ENCODE measurements around the gene DRICH1.
"Not testable (repeated sequence)": the region's sequence is repeated elsewhere in the genome, so short reads cannot be mapped to it uniquely, and the experiment has no call there.

Gene DRICH1

DNA sequence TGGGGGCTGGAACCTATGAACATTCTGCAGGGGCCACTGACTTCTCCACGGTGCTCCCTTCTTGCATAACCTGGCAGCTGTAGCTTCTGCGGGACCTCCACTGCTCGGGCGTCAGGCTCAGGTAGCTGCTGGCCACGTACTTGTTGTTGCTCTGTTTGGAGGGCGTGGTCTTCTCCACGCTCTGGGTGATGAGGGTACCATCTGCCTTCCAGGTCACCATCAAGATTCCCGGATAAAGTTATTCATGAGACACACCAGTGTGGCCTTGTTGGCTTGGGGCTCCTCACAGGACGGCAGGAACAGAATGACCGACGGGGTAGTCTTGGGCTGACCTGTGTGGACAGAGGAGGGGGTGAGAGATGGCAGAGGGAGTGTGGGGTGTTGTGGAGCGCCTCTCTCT lies 6.5 kb upstream of the DRICH1 start:
- DNase-seq (ENCODE audit: low read depth), result no peak
- no peak overlapping the region for H3K4me3 ChIP-seq (ENCODE audit: low read length)
- TF ChIP-seq, protein P1, sequence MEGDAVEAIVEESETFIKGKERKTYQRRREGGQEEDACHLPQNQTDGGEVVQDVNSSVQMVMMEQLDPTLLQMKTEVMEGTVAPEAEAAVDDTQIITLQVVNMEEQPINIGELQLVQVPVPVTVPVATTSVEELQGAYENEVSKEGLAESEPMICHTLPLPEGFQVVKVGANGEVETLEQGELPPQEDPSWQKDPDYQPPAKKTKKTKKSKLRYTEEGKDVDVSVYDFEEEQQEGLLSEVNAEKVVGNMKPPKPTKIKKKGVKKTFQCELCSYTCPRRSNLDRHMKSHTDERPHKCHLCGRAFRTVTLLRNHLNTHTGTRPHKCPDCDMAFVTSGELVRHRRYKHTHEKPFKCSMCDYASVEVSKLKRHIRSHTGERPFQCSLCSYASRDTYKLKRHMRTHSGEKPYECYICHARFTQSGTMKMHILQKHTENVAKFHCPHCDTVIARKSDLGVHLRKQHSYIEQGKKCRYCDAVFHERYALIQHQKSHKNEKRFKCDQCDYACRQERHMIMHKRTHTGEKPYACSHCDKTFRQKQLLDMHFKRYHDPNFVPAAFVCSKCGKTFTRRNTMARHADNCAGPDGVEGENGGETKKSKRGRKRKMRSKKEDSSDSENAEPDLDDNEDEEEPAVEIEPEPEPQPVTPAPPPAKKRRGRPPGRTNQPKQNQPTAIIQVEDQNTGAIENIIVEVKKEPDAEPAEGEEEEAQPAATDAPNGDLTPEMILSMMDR (IDR thresholded peaks at IDR 0.05; ENCODE audit: insufficient read depth, low read depth, low read length, missing control alignments), result no peak

DNA sequence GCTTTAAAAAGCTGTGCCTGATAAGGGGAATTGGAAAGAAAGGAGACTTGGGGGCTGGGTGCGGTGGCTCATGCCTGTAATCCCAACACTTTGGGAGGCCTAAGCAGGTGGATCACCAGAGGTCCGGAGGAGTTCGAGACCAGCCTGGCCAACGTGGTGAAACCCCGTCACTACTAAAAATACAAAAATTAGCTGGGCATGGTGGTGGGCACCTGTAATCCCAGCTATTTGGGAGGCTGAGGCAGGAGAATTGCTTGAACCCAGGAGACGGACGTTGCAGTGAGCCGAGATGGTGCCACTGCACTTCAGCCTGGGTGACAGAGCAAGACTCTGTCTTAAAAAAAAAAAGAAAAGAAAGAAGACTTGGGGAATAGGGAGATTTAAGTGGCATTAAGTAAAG lies 3.2 kb upstream of the DRICH1 start:
- not testable (repeated sequence) for DNase-seq (ENCODE audit: low read depth); H3K4me3 ChIP-seq (ENCODE audit: low read length)

DNA sequence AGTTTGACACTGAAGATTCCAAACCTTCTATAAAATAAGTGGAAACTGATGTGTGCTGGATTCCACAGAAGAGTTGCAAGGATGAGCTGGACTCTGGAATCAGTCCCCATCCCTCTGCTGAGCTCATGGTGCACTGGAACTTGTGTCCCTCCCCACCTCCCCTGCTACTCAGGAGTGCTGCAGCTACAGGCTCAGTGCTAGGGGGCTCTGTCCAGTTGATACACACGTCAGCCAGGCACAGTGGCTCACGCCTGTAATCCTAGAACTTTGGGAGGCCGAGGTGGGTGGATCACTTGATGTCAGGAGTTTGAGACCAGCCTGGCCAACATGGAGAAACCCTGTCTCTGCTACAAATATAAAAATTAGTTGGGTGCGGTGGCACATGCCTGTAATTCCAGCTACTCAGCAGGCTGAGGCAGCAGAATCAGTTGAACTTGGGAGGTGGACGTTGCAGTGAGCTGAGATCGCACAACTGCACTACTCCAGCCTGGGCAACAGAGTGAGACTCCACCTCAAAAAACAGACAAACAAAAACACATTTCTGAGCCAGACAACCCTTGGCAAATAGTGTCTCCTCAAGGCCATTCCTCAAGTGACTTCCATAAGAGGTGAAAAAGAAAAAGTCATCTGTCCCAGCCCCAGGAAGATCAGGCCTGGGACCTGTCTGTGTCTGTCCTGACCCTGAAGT lies 3.9 kb downstream of the DRICH1 start:
- not testable (repeated sequence) for DNase-seq (ENCODE audit: low read depth); H3K4me3 ChIP-seq (ENCODE audit: low read length)

DNA sequence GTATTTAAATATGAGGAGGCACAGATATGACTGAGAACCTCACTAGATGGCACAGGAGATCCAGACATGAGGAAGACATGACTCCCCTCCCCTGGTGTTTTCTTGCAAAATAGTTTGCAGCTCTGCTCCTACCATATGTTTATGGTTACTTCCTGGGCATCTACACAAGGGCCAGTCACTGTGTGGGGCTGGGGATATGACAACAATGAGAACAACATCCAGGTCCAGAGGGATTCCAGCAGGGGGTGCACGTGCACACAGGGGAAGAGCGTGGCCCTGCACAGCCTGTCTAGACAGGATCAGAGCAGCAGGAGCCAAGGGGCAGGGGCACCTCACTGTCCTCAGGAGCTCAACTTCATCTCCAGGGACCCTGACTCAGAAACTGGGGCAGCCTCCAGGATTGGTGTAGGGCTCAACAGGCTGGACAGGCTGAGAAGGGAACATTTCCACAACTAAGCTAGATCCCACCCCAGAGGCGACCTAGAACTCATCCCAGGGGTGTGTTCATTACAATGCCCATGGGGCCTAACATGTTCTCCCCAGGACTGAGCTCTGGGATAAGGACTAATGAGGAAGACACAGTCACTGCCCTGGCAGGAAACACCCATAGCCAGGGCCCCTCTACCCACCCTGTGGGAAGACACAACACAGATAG lies 4.6 kb downstream of the DRICH1 start:
- peak; percentile 18 for DNase-seq (ENCODE audit: low read depth)
- not testable (repeated sequence) for H3K4me3 ChIP-seq (ENCODE audit: low read length)

DNA sequence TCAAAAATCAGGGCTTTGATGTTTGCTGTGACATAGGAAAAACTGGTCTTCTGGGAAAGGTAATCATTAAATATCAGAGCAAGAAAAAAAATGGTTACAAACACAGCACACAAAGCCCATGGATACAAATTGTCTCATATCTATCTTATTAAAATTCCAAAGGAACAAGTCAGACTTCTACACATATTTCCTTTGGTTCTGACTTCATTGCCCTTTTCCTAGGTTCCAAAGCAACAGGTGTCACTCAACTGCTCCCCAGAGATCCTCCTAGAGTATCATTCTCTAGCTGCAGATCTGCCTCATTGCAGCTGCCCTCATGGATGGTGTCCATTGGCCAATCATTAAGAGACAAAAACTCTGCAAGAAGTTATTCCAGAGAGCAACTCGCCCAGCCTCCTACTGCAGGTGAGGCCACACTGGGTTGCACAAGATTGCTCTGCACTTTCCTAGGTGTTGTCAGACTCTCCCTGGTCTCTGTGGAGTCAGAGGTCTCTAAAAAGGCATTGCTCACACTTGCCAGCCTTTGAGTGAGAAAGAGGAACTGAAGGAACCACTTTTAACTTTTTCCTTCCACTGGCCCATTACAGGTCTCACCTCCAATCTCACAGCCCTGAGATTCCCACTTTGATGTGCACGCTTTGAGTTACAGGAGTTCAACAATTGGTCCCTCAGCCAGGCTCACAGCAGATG lies 5.7 kb downstream of the DRICH1 start:
- DNase-seq (ENCODE audit: low read depth), result no peak
- TF ChIP-seq, protein P1 (IDR thresholded peaks at IDR 0.05; ENCODE audit: insufficient read depth, low read depth, low read length, missing control alignments), result no peak
- H3K4me3 ChIP-seq (ENCODE audit: low read length), result no peak overlapping the region

DNA sequence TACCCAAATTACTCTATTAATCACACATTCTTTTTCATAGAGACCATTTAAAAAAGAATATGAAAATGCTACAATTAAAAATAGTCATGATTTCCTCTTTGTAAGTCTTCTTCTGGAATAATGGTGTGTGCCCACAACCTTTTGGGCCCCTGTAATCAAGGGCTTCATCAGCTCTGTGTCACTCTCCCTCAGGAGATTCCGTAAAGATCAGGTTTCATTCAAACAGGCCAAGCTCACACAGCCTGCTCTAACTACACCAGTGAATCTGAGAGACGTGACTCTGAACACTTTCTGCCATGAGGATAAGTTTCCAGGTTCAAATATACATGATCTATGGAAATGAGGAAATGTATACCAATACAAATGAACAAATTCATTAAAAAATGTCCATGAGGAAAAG lies 9.5 kb downstream of the DRICH1 start:
- TF ChIP-seq, protein P1 (IDR thresholded peaks at IDR 0.05; ENCODE audit: insufficient read depth, low read depth, low read length, missing control alignments), result no peak
- DNase-seq (ENCODE audit: low read depth), result peak; percentile 5
- no peak overlapping the region for H3K4me3 ChIP-seq (ENCODE audit: low read length)

DNA sequence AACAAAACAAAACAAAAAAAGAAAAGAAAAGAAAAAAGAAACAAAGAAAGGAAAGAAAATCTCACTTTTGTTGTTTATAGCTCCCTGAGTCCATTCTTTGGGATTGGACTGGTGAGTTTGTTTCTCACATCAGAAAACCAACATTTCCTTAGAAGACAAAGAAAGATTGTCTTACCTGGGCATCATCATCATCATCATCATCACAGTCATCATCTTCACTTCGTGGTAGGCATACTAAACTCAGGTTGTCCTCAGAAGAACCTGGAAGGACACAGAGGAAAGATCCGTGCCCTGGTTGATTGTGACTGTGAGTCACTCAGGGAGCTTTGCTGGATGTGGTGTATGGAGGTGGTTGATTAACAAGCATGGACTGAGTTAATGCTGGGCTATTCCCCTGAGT lies 10.2 kb downstream of the DRICH1 start:
- H3K4me3 ChIP-seq (ENCODE audit: low read length); DNase-seq (ENCODE audit: low read depth): not testable (repeated sequence)

DNA sequence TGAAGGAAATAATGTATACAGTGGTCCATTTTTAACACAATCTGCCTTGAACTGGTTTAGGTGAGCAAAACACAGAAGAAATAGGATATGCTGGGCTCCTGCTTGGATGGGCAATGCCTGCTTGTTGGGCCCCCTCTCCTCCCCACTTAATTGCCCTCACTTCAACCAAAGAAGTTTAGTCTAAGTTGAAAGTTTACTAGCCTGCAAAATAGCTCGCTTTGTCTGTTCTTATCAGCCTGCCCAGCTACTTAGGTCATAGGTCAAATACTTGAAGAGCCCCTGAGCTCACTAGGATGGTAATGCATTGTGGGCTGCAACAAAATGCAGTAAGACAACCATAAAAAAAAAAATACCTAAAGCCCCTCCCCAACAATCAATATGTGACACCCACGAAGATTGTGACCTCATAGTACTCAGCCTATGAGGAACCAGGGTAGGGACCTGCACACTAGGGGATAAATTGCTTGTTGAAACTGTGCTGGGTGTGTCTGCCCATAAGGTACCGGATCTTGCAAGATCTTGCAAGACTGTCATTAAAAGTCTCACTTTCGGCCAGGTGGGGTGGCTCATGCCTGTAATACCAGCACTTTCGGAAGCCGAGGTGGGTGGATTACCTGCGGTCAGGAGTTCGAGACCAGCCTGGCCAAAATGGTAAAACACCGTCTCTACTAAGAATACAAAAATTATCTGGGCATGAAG lies 10.9 kb downstream of the DRICH1 start:
- TF ChIP-seq, protein P1 (IDR thresholded peaks at IDR 0.05; ENCODE audit: insufficient read depth, low read depth, low read length, missing control alignments), result no peak
- no peak overlapping the region for H3K4me3 ChIP-seq (ENCODE audit: low read length)
- no peak for DNase-seq (ENCODE audit: low read depth)

All from epithelial cell of esophagus (primary cell).